ENCODE data around the gene SMAD3. TPM values are rescaled to one million over a fixed set of nuclear protein-coding genes. Genes with fewer than 3 reads are reported as not detected.

SMAD3 gene
- total RNA-seq, 1 experiment from 2014 or later: 99.5 TPM

DNA sequence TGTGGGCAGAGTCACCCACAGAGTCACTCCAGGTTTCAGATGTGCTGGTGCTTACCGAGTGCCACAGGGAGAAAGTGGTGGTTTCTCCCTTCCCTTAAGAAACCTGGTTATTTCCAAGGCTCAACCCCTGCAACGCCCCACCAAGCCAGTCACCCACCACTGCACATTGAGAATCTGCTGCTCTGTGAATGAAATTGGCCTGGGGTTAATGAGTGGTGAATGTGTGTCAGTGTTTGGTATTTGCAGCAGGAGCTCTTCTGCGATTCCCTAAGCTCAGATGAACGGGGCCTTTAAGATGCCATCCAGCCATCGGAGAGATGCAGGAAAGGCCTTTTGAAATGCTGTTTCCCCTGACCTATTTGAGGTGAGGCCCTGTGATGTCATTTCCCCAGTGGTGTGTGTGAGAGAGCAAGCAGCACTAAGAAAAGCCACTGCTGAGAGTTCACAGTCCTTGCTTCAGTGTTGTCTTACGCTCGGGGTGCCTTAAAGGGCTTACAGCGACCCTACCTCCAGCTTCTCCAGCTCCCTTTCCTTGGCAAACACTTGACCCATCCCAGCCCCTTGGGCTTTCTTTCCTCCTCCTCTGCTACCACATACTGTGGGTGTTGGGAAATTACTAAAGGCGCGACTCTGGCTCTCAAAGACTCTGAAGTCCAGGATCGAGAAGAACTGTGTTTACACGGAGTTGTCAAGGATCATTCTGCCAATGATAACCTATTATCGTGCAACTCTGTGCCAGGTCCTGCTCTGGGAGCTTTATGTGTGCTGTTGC is 68.9 kb downstream of the SMAD3 start:
- POLR2A ChIA-PET (ENCODE audit: unreplicated experiment): no interaction called here
- H3K4me3 ChIP-seq: no peak overlapping the region
- peaks cover 52% of the 10 kb centered on the region for H3K4me1 ChIP-seq (replicated peaks; ENCODE audit: insufficient read depth)

DNA sequence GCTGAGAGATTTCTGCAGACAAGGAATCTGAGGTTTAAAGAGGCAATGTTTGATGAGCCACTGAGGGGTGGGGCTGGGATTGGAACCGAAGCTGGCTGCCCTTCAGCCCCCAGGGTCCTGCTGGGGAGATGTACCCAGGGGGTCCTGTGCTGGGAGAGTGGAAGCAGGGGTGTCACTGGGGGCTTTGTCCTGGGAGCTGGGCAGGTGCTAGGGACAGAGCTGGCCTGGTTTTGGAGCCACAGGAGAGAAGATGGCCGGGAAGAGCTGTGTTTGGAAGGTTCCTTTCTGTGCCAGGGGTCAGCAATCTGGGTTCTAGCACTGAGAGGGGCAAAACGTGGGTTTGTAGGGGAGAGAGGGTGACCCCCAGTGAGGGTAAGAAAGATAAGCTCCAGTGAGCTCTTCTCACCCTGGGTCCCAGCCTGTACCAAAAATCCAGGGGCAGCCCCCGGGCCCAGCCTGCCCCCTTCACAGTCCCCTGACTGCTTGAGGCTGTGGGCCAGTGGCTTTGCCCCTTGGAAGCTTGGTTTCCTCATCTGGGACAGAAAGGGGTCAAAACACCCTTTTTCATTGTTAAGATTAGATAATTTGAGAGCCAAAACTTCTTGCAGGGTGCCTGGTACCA is 69.6 kb downstream of the SMAD3 start:
- BruUV-seq (replicated peaks): no TSS peak
- Histone ChIP-seq H3K9me2 (ENCODE audit: insufficient read depth) (no peaks in the 10 kb centered on the region), H3K4me3 (no peak overlapping the region), H3K36me3 (ENCODE audit: low read depth) (peaks cover 13% of the 10 kb centered on the region; the same call in 1 of the 2 replicates), H3K79me2 (ENCODE audit: low read depth) (peaks cover 100% of the 10 kb centered on the region), H3K4me1 (replicated peaks; ENCODE audit: insufficient read depth) (peaks cover 46% of the 10 kb centered on the region), H3K4me2 (no peak overlapping the region), H3K9me3 (ENCODE audit: insufficient read depth, low read depth) (no peaks in the 10 kb centered on the region), H3F3A (ENCODE audit: insufficient read depth, low read depth) (peaks cover 15% of the 10 kb centered on the region; the same call in 1 of the 2 replicates), H4K20me1 (ENCODE audit: insufficient read depth) (no peaks in the 10 kb centered on the region; the same call in none of the 2 replicates), H3K27me3 (ENCODE audit: insufficient read depth, low read depth) (no peaks in the 10 kb centered on the region), H2AFZ (no peak overlapping the region), H3K27ac (peak overlapping the region; percentile 32; the same call in 1 of the 2 replicates)
- no peak for TF ChIP-seq EZH2 (IDR thresholded peaks at IDR 0.05; ENCODE audit: low read depth)
- TF ChIP-seq, protein P1, sequence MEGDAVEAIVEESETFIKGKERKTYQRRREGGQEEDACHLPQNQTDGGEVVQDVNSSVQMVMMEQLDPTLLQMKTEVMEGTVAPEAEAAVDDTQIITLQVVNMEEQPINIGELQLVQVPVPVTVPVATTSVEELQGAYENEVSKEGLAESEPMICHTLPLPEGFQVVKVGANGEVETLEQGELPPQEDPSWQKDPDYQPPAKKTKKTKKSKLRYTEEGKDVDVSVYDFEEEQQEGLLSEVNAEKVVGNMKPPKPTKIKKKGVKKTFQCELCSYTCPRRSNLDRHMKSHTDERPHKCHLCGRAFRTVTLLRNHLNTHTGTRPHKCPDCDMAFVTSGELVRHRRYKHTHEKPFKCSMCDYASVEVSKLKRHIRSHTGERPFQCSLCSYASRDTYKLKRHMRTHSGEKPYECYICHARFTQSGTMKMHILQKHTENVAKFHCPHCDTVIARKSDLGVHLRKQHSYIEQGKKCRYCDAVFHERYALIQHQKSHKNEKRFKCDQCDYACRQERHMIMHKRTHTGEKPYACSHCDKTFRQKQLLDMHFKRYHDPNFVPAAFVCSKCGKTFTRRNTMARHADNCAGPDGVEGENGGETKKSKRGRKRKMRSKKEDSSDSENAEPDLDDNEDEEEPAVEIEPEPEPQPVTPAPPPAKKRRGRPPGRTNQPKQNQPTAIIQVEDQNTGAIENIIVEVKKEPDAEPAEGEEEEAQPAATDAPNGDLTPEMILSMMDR (conservative IDR thresholded peaks at IDR 0.05): no peak
- CTCF ChIA-PET: no interaction called here
- POLR2A ChIA-PET (ENCODE audit: unreplicated experiment): interaction anchor here (0.6 to 0.7 kb wide), 2 partner anchors 69 to 608 kb away, joined by 3 to 5 read pairs; no protein-coding TSS in a partner anchor
- DNase-seq: no peak
- intact Hi-C loops (cut with micrococcal nuclease; ENCODE audit: unreplicated experiment): no loop called here

More for the DNA sequence above, 68.9 kb downstream of the SMAD3 start:
- Histone ChIP-seq H3K9me2 (ENCODE audit: insufficient read depth) (no peaks in the 10 kb centered on the region), H4K20me1 (ENCODE audit: insufficient read depth) (no peaks in the 10 kb centered on the region; the same call in none of the 2 replicates), H3K9me3 (ENCODE audit: insufficient read depth, low read depth) (no peaks in the 10 kb centered on the region), H3K27me3 (ENCODE audit: insufficient read depth, low read depth) (no peaks in the 10 kb centered on the region), H2AFZ (no peak overlapping the region), H3K36me3 (ENCODE audit: low read depth) (peaks cover 18% of the 10 kb centered on the region; the same call in 1 of the 2 replicates), H3F3A (ENCODE audit: insufficient read depth, low read depth) (peaks cover 11% of the 10 kb centered on the region; the same call in 1 of the 2 replicates), H3K79me2 (ENCODE audit: low read depth) (peaks cover 100% of the 10 kb centered on the region), H3K4me2 (peak overlapping the region; percentile 7; the same call in 1 of the 2 replicates), H3K27ac (peak overlapping the region; percentile 32; the same call in 1 of the 2 replicates)
- DNase-seq: no peak
- intact Hi-C loops (cut with micrococcal nuclease; ENCODE audit: unreplicated experiment): no loop called here
- BruUV-seq (replicated peaks): no TSS peak
- TF ChIP-seq, protein P1 (conservative IDR thresholded peaks at IDR 0.05): no peak
- no peak for TF ChIP-seq EZH2 (IDR thresholded peaks at IDR 0.05; ENCODE audit: low read depth)
- CTCF ChIA-PET: no interaction called here

DNA sequence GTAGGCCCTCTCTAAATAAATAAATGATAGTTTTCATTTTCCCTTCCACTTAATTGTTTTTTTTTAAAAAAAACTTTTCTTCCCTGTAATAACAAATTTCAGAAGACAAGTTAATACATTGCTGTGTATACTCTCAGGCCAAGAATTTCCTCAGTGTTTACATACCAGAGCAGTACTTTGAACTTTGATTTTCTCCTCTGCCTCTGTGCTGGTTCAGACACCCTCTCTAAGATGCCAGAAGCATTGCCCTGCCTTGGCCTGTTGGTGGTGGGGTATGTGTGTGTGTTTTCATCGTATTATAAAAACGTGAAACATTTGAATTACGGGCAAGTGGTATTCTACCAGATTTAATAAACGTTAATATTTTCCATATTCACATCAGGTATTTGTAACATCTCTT is 70.1 kb downstream of the SMAD3 start:
- Histone ChIP-seq H3K4me1 (replicated peaks; ENCODE audit: insufficient read depth) (peaks cover 41% of the 10 kb centered on the region), H3K9me2 (ENCODE audit: insufficient read depth) (no peaks in the 10 kb centered on the region), H3K79me2 (ENCODE audit: low read depth) (peaks cover 100% of the 10 kb centered on the region), H3K27me3 (ENCODE audit: insufficient read depth, low read depth) (no peaks in the 10 kb centered on the region), H3K4me2 (no peak overlapping the region), H2AFZ (no peak overlapping the region), H3F3A (ENCODE audit: insufficient read depth, low read depth) (peaks cover 18% of the 10 kb centered on the region; the same call in 1 of the 2 replicates), H3K9me3 (ENCODE audit: insufficient read depth, low read depth) (no peaks in the 10 kb centered on the region), H3K4me3 (no peak overlapping the region), H3K27ac (peak overlapping the region; percentile 32; the same call in 1 of the 2 replicates), H3K36me3 (ENCODE audit: low read depth) (peaks cover 14% of the 10 kb centered on the region; the same call in 1 of the 2 replicates), H4K20me1 (ENCODE audit: insufficient read depth) (no peaks in the 10 kb centered on the region; the same call in none of the 2 replicates)
- DNase-seq: no peak
- BruUV-seq (replicated peaks): no TSS peak
- intact Hi-C loops (cut with micrococcal nuclease; ENCODE audit: unreplicated experiment): no loop called here
- no peak for TF ChIP-seq EZH2 (IDR thresholded peaks at IDR 0.05; ENCODE audit: low read depth)
- TF ChIP-seq, protein P1 (conservative IDR thresholded peaks at IDR 0.05): no peak
- POLR2A ChIA-PET (ENCODE audit: unreplicated experiment): interaction anchor here (0.6 to 0.7 kb wide), 2 partner anchors 68 to 607 kb away, joined by 3 to 5 read pairs; no protein-coding TSS in a partner anchor
- CTCF ChIA-PET: no interaction called here

Data from PC-9 (cell line).